Measurements from ENCODE around the gene RAX2.

RAX2 gene

GRCh38 chr19:3736106-3736724 is 35.8 kb downstream of the RAX2 start:
- FAIRE-seq (no peak), DNase-seq (ENCODE audit: insufficient read length, low spot score) (no peak)
- TF ChIP-seq CTCF (IDR thresholded peaks at IDR 0.05; ENCODE audit: insufficient read depth, missing control alignments): no peak

GRCh38 chr19:3734310-3734600 is 37.8 kb downstream of the RAX2 start:
- TF ChIP-seq CTCF (IDR thresholded peaks at IDR 0.05; ENCODE audit: insufficient read depth, missing control alignments): no peak
- FAIRE-seq (no peak), DNase-seq (ENCODE audit: insufficient read length, low spot score) (no peak)

GRCh38 chr19:3733549-3734309 is 38.3 kb downstream of the RAX2 start:
- FAIRE-seq (no peak), DNase-seq (ENCODE audit: insufficient read length, low spot score) (no peak)
- no peak for TF ChIP-seq CTCF (IDR thresholded peaks at IDR 0.05; ENCODE audit: insufficient read depth, missing control alignments)

GRCh38 chr19:3732108-3732507 is 39.9 kb downstream of the RAX2 start:
- no peak for TF ChIP-seq CTCF (IDR thresholded peaks at IDR 0.05; ENCODE audit: insufficient read depth, missing control alignments)
- DNase-seq (ENCODE audit: insufficient read length, low spot score): no peak
- FAIRE-seq: no peak

GRCh38 chr19:3730457-3730958 is 41.5 kb downstream of the RAX2 start:
- DNase-seq (ENCODE audit: insufficient read length, low spot score): no peak
- FAIRE-seq: no peak
- no peak for TF ChIP-seq CTCF (IDR thresholded peaks at IDR 0.05; ENCODE audit: insufficient read depth, missing control alignments)

- no peak for DNase-seq (ENCODE audit: insufficient read length, low spot score)
- no peak for TF ChIP-seq CTCF (IDR thresholded peaks at IDR 0.05; ENCODE audit: insufficient read depth, missing control alignments)
- no peak for FAIRE-seq
Observed at GRCh38 chr19:3725640-3726310, 46.3 kb downstream of the RAX2 start.

- FAIRE-seq (no peak), DNase-seq (ENCODE audit: insufficient read length, low spot score) (no peak)
- no peak for TF ChIP-seq CTCF (IDR thresholded peaks at IDR 0.05; ENCODE audit: insufficient read depth, missing control alignments)
Observed at GRCh38 chr19:3725121-3725520, 46.9 kb downstream of the RAX2 start.

Data from D721Med (cell line).